ENCODE data around the gene RPL37. TPM values are rescaled to one million over a fixed set of nuclear protein-coding genes. Genes with fewer than 3 reads are reported as not detected.
"Not testable (repeated sequence)": the region's sequence is repeated elsewhere in the genome, so short reads cannot be mapped to it uniquely, and the experiment has no call there.

Gene RPL37
- polyA plus RNA-seq, 1 of the 3 experiments (the other 2 are of a cell fraction): 465 TPM

- TF ChIP-seq FOXM1 (IDR thresholded peaks at IDR 0.05; ENCODE audit: low read depth): no peak
- WGBS (ENCODE audit: low lambda C conversion rate): 59% methylated on average over 5 of the region's 5 CpGs
- Histone ChIP-seq H3K79me2 (ENCODE audit: insufficient read depth) (no peaks in the 10 kb centered on the region), H3K4me3 (ENCODE audit: low read depth in 2 of 2, low read length in 1 of 2) (no peak overlapping the region), H3K4me1 (ENCODE audit: control insufficient read depth in 1 of 2, insufficient read depth in 2 of 2, low read depth in 1 of 2, low read length in 1 of 2) (no peaks in the 10 kb centered on the region), H3K36me3 (replicated peaks in 1 of 2; ENCODE audit: control insufficient read depth in 1 of 2, insufficient read depth in 2 of 2, low read length in 1 of 2) (no peaks in the 10 kb centered on the region), H3F3A (replicated peaks; ENCODE audit: insufficient read depth) (no peaks in the 10 kb centered on the region), H3K27me3 (ENCODE audit: insufficient read depth) (no peaks in the 10 kb centered on the region; the same call in 1 of the 2 replicates), H3K9ac (no peak overlapping the region), H3K4me2 (no peak overlapping the region), H3K9me2 (no peaks in the 10 kb centered on the region), H3K27ac (ENCODE audit: low read depth in 2 of 2, low read length in 1 of 2) (no peak overlapping the region), H2AFZ (ENCODE audit: low read depth) (no peak overlapping the region), H4K20me1 (ENCODE audit: insufficient read depth) (no peaks in the 10 kb centered on the region), H3K9me3 (no peaks in the 10 kb centered on the region)
- ChIA-PET CTCF (interaction anchor here (1.2 kb wide), 1 partner anchor 12 kb away, joined by 3 read pairs; no protein-coding TSS in a partner anchor), POLR2A (interaction anchor here (1.3 kb wide), 1 partner anchor 9 kb away, joined by 3 read pairs; no protein-coding TSS in a partner anchor)
- DNase-seq: no peak
Measured at GRCh38 chr5:40866844-40867243, 31.8 kb upstream of the RPL37 start.

- H3K4me2 ChIP-seq; H3K9me3 ChIP-seq; H3K27ac ChIP-seq (ENCODE audit: low read depth in 2 of 2, low read length in 1 of 2); DNase-seq; H3K4me3 ChIP-seq (ENCODE audit: low read depth in 2 of 2, low read length in 1 of 2); H2AFZ ChIP-seq (ENCODE audit: low read depth); H3K9ac ChIP-seq; H4K20me1 ChIP-seq (ENCODE audit: insufficient read depth); H3K79me2 ChIP-seq (ENCODE audit: insufficient read depth); H3K9me2 ChIP-seq; H3F3A ChIP-seq (replicated peaks; ENCODE audit: insufficient read depth); H3K27me3 ChIP-seq (ENCODE audit: insufficient read depth); H3K4me1 ChIP-seq (ENCODE audit: control insufficient read depth in 1 of 2, insufficient read depth in 2 of 2, low read depth in 1 of 2, low read length in 1 of 2); H3K36me3 ChIP-seq (replicated peaks in 1 of 2; ENCODE audit: control insufficient read depth in 1 of 2, insufficient read depth in 2 of 2, low read length in 1 of 2); POLR2A ChIA-PET: not testable (repeated sequence)
- 30% methylated on average over 5 of the region's 5 CpGs for WGBS (ENCODE audit: low lambda C conversion rate)
- CTCF ChIA-PET: interaction anchor here (0.6 kb wide), 1 partner anchor 1262 kb away, joined by 3 read pairs; no protein-coding TSS in a partner anchor
Measured at GRCh38 chr5:40865004-40865403, 30.0 kb upstream of the RPL37 start.

- H3K9me2 ChIP-seq: no peaks in the 10 kb centered on the region
- H3K4me3 ChIP-seq (ENCODE audit: low read depth in 2 of 2, low read length in 1 of 2): no peak overlapping the region
- H3K4me1 ChIP-seq (ENCODE audit: control insufficient read depth in 1 of 2, insufficient read depth in 2 of 2, low read depth in 1 of 2, low read length in 1 of 2): no peaks in the 10 kb centered on the region
- no peak overlapping the region for H3K9ac ChIP-seq
- no peak for TF ChIP-seq FOXJ3 (CRISPR knock-in tag; IDR thresholded peaks at IDR 0.05)
- no peak for TF ChIP-seq RXRA (IDR thresholded peaks at IDR 0.05; ENCODE audit: borderline replicate concordance, low read depth)
- TF ChIP-seq GATA2 (CRISPR knock-in tag; IDR thresholded peaks at IDR 0.05): no peak
- no peak for TF ChIP-seq FOSL2 (IDR thresholded peaks at IDR 0.05; ENCODE audit: borderline replicate concordance, low read depth)
- no peak for TF ChIP-seq RFX5 (IDR thresholded peaks at IDR 0.05; ENCODE audit: low read length)
- TF ChIP-seq MAX (IDR thresholded peaks at IDR 0.05; ENCODE audit: low read depth): no peak
- TF ChIP-seq EP300 (IDR thresholded peaks at IDR 0.05; ENCODE audit: borderline replicate concordance in 1 of 2, low read depth in 1 of 2, low read length in 1 of 2): no peak
- TF ChIP-seq USF1 (IDR thresholded peaks at IDR 0.05; ENCODE audit: borderline replicate concordance, low read depth): no peak
- TF ChIP-seq RAD21 (IDR thresholded peaks at IDR 0.05; ENCODE audit: low read length): no peak
- no peak for TF ChIP-seq FOXM1 (IDR thresholded peaks at IDR 0.05; ENCODE audit: low read depth)
- no peak for TF ChIP-seq ZBTB33 (IDR thresholded peaks at IDR 0.05; ENCODE audit: borderline replicate concordance, low read depth)
- no peak for TF ChIP-seq REST (IDR thresholded peaks at IDR 0.05; ENCODE audit: low read depth, low read length)
- ChIA-PET CTCF (interaction anchor here (1.3 to 2.3 kb wide), 2 partner anchors 18 to 44 kb away, joined by 3 to 8 read pairs; no protein-coding TSS in a partner anchor), POLR2A (no interaction called here)
- H3K27ac ChIP-seq (ENCODE audit: low read depth in 2 of 2, low read length in 1 of 2): no peak overlapping the region
- no peaks in the 10 kb centered on the region for H3K36me3 ChIP-seq (replicated peaks in 1 of 2; ENCODE audit: control insufficient read depth in 1 of 2, insufficient read depth in 2 of 2, low read length in 1 of 2)
- H3K27me3 ChIP-seq (ENCODE audit: insufficient read depth): no peaks in the 10 kb centered on the region
- DNase-seq: no peak
- no peaks in the 10 kb centered on the region for H4K20me1 ChIP-seq (ENCODE audit: insufficient read depth)
- H3K4me2 ChIP-seq: no peak overlapping the region
- H3K79me2 ChIP-seq (ENCODE audit: insufficient read depth): no peaks in the 10 kb centered on the region
- H3F3A ChIP-seq (replicated peaks; ENCODE audit: insufficient read depth): no peaks in the 10 kb centered on the region
- H2AFZ ChIP-seq (ENCODE audit: low read depth): no peak overlapping the region
- no peaks in the 10 kb centered on the region for H3K9me3 ChIP-seq
Measured at GRCh38 chr5:40860711-40861110, 25.7 kb upstream of the RPL37 start.

Measured in SK-N-SH (cell line).